GM19035 (cell line): Measurements from ENCODE around the gene NFILZ.

Source experiments
- ATAC-seq: cut with Tn5 transposase; IDR thresholded peaks from one replicate; pipeline ENCODE4 v1.9.1; 2021; ENCODE audit not compliant: unreplicated experiment

The NFILZ gene

DNA sequence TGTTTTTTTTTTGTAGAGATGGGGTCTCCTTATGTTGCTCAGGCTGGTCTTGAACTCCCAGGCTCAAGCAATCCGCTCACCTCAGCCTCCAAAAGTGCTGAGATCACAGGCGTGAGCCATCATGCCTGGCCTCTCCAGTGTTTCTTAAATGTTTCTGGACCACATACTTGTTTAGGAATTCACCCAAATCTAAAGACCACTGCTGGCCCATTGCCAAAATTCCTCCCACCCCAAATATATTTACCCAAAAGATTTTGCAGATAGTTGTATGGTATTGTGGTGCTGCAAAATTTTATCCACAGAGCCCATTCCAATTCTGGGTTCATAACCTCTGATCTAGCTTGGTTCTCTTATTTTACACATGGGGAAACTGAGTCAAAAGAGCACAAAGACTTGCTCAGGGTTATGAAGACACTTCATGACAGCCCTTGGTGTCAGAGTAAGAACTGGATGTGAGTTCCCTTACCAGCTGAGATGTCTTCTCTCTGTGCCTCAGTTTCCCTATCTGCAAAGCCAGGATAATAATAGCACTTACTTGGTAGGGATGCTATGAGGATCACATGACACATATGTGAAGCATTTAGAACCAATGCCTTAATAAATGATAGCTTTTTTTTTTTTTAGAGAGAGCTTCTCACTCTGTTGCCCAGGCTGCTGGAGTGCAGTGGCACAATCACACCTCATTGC lies 10.9 kb downstream of the NFILZ start:
- ATAC-seq = no peak

DNA sequence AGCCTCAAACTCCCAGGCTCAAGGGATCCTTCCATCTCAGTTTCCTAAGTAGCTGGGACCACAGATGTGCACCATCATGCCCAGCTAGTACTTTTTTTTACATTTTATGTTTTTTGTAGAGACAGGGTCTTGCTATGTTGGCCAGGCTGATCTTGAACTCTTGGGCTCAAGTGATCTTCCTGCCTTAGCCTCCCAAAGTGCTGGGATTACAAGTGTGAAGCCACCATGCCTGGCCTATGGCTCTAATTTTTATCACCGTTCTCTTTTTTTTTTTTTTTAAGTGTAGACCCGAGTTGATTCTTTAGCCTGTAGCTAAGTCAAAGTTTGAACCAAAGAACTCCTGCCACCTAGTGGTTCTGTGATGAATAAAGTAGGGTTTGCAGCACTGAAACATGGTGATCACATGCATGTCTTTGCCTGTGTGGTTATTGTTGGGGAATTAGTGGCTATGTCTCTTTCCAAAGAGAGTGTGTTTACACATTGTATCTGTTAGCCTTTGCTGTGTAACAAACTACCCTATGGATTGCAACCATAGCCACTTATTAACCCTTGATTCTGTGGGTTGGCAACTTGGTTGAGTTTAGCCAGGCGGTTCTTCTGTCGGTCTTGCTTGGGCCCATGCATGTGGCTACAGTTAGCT lies 11.6 kb downstream of the NFILZ start:
- no peak for ATAC-seq

DNA sequence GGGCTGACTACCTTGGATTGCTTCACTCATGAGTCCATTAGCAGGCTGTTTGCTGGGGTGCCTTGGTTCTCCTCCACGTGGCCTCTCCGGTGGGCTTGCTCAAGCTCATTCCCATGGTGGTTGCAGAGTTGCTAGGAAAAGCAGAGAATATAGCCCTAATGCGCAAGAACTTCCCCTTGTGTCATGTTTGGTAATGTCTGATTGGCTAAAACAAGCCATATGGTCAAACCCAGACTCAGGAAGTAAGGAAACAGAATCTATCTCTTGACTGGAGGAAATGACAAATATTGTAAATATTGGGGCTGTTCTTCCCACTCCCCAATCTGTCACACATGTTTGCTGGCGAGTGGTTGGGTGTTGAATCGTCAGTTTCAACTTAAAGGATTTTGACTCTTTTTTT lies 12.1 kb downstream of the NFILZ start:
- no peak for ATAC-seq

DNA sequence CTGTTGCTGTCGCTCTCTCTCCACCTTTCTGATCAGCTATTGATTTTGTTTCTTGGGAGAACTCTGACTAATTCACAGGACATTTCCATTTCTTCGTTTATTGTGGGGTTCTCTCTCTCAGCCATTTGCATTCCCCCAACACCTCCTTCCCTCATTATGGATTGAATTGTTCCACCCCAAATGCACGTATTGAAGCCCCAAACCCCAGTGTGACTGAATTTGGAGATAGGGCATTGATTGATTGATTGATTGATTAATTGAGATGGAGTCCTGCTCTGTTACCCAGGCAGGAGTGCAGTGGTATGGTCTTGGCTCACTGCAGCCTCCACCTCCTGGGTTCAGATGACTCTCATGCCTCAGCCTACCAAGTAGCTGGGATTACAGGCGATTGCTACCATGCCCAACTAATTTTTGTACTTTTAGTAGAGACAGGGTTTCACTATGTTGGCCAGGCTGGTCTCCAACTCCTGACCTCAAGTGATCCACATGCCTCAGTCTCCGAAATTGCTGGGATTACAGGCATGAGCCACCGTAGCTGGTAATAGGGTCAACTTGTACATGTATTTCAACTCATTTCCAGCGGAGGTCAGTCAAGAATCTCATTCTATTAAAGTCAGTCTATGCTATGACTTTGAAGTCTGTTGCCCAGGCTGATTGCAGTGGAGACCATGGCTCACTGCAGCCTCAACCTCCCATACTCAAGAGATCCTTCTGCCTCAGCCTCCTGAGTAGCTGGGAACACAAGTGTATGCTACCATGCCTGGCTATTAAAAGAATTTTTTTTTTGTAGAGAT lies 13.6 kb downstream of the NFILZ start:
- ATAC-seq = no peak

DNA sequence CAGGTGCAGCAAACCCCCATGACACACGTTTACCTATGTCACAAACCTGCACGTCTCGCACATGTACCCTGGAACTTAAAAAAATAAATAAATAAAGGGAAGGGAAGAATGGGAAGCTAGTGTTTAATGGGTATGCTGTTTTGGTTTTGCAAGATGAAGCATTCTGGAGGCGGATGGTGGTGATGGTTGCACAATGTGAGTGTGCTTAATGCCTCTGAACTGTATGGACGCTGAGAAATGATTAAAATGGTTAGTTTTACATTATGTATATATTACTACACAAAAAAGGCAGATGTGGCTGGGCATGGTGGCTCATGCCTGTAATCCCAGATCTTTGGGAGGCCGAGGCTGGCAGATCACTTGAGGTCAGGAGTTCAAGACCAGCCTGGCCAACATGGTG lies 17.8 kb downstream of the NFILZ start:
- no peak for ATAC-seq

DNA sequence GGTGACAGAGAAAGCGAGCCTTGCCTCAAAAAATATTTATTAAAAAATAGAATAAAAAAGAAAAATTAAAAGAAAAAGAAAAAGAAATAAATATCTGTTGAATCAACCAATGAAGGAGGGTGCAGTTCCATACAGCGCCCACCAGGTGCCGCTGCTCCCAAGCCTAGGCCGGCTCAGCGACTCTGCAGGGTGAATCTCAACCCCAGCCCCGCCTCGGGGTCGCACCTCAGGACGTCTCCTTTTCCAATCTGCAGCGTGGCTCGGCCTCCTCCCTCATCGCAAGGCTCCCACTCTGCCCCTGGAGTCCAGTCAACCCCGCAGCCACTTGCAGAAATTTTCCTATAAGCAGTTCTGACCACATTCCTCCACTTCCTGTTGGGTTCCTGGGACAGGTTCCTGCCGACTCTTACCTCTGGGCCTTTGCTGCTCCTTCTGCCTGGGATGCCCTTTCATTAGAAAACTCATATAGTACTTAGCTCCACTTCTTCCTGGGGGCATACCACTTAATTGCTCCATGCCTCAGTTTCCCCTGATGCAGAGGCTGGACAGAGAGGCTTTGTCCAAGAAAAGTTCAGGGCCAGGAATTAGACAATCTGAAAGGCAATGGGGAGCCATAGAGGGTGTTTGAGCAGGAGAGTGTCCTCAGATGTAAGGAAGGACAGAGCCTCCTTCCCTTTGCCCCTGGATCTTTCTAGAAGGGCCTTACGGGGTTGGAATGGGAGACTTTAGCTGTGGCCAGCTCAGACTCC lies 24.3 kb downstream of the NFILZ start:
- no peak for ATAC-seq

DNA sequence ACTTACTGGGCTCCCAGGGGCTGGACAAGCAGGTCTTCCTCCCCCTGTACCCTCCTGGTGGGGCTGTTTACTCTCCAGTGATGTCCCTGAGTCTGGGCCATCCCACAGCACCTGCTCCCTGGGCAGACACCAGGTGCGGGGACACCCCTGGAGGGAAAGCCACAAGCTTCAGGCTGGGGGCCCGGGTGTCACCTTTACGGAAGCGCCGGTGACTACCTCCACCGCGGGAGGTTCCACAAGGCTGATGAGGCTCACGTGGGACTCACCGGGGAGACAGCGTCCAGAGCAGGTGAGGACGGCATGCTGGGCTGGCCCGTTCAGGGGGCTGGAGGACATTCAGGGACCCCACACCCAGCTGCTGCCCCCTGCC lies 24.9 kb downstream of the NFILZ start:
- no peak for ATAC-seq

DNA sequence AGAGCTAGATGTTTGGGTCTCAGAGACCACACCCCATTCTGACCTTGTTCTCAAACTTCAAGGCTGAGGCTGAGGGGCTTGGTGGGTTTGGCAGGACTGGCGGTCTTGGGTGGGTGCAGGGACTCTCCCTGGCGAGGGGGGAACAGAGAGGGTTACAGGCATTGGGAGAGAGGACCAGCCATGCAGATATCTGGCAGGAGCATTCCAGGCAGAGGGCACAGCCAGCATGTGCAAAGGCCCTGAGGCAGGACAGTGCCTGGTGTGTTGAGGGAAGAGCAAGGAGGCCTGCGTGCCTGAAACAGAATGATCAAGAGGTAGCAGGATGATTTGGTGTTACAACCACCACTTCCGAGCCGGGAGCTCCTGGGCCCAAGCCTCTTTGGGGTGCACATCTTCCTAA lies 27.4 kb downstream of the NFILZ start:
- ATAC-seq = no peak

DNA sequence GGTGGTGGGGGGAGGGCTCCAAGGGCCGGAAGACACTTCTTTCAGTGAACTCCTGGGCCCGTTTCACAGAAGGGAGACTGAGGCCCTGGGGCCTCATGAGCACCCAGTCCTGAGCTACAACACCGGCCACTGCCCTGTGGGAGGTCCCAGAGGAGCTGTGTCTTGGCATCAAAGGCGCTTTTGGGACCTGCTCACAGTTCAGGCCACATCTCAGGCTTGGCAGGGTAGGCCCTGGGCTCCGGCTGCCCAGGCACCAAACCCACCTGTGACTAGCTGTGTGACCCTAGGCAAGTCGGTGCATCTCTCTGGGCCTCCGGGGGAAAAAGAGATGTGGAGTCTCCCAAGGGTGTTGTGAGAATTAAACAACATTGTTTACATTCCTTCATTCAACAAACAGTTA lies 29.5 kb downstream of the NFILZ start:
- ATAC-seq = no peak

DNA sequence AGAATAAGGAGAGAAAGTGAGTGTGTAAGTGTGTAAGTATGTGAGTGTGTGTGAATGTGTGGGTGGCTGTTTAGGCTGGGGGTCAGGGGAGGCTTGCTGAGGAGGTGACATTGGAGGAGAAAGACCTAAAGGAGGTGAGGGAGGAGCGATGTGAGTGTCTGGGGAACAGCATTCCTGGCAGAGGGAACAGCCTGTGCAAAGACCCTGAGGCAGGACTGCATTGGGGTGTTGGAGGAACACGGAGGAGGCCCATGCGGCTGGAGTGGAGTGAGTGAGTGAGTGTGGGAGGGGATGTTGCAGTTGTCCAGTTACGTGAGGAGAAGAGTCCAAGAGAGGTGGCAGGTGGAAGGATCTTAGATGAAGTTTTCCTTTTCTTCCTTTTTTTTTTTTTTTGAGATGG lies 31.8 kb downstream of the NFILZ start:
- no peak for ATAC-seq

DNA sequence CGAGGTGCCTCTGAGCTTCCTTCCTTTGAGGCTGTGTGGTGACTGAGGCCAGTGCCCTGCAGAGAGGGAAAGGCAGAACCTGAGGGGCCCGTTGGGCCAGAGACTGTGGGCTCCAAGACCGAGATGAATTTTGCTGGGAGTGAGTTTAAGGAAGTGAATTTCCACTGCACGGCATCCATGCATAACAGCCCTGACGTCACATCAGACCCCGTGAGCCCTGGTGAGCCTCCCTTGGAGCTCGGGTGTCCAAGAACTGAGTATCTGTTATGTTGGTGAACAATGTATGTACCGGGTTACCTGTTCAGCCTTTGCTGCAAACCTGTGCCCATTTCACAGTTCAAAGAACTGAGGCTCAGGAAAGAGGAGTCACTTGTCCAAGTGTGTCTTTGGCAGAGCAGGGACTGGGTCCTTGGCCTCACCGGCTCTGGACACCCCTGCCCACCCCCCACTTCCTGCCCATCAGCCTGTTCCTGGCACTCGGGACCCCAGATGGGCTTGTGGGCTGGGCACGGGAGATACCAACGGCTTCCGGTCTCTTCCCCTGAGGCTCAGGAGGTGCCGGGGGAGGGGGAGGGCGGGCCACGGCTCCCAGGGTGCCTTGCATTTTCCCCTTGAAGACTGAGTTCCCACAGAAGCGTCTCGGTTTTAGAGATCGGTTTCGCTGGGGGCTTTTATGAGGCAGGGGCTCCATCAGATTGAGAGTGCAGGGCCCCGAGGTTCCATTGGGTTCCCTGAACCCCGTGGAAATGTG lies 33.7 kb downstream of the NFILZ start:
- no peak for ATAC-seq

DNA sequence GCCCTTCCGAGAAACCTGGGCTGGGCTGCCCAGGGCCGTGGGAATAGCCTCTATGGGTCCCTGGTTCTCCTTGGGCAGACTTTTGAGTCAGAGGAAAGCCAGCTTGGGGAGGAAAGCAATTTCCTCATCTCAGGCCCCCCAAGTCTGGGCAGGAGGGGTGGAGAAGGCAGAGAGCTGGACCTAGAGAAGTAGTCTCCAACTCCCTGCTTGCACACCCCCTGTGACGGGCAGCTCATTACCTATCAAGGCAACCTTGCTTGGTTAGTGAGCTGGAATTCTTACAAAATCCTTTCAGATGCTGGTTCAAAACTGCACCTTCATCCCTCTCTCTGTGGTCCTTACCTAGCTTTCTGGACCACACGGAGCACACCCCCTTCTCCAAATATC lies 34.2 kb downstream of the NFILZ start:
- ATAC-seq = no peak

DNA sequence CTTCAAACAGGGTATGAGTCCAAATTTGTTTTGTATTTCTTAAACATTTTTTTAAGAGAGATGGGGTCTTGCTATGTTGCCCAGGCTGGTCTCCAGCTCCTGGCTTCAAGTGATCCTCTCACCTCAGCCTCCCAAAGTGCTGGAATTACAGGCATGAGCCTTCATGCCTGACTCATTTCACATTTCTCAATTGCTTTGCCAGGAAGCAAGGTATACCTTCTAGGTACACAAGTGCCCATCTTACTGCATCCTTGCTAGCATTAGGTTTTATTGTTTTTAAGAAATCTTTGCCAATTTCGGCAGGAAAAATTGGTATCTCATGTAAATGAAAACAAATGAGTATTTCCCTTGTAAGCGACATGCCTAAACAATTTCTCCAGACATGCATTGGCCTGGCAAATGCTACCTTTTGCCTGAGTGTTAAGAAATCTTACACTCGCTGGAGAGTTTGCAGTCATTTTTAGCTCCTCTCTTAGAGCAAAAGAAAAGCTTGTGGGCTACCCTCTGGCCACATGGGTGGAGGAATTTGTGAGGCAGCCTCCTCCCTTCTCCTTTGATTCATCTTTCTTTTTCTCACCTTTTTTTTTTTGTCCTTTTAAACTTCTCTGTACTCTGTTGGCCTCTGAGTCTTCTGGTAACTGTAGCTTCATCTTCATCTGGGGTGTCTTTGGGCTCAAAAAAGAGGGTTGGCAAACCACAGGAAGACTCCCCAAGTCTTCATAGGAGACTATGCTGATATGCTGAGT lies 35.2 kb downstream of the NFILZ start:
- no peak for ATAC-seq

DNA sequence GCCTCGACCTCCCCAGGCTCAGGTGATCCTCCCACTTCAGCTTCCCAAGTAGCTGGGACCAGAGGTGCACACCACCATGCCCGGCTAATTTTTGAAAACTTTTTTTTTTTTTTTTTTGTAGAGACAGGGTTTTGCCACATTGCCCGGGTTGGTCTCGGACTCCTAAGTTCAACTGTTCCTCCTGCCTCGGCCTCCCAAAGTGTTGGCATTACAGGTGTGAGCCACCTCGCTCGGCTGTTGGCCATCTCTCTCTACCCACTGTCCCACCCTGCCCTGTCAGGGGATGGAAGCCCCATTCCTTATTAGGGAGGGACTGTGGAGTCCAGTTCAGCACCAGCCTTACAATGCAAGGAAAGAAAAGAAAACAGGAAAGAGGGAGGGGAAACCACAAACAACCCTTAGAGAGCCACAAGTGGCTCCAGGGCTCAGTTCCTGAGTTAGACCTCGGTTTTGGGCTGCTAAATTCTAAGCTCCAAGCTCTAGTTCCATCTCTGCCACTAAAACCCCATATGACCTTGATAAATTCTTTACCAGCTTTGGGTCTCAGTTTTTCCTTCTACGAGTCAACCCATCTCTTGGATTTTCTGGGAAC lies 36.5 kb downstream of the NFILZ start:
- ATAC-seq = no peak

DNA sequence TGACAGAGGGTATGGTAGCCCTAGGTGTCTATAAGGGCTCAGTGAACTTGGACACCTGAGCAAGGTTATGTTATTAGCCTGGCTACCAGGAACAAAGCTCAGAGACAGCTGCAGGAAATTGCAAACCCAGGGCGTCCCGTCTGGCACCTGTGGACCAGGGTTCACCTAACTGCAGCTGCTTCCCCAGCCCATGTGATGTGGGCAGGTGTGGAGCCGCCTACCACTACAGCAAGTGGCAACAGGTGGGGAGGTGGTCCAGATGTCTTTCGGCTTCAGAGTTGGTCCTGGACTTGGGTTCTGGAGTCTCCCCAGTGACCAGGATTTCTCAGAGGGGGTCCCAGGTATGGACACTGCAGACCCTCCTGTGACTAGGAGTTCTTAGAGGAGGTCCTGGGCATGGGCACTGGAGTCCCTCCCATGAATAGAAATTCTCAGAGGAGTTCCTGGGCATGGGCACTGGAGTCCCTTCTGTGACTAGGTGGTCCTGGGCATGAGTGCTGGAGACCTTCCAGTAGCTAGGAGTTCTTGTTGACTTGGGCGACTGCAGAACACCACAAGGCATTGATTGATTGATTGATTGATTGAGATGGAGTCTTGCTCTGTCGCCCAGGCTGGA lies 43.0 kb downstream of the NFILZ start:
- no peak for ATAC-seq

DNA sequence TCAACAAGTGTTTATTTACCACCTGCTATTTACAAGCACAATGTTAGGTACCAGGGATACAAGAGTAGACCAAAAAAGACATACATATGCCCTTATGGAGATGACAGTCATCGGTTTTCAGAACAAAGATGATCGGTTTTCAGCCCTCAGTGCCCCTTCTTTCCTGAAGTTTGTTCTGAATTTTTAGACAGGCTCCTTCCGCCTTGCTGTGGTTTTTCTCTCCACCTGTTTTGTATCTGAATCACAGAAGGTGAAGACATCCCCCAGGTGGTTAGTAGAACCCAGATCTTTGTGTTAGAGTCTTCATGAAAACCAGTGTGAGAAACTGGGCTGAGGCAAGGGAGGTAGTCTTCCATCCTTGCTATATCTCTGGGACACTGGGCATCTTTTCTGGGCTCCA lies 44.6 kb downstream of the NFILZ start:
- no peak for ATAC-seq

DNA sequence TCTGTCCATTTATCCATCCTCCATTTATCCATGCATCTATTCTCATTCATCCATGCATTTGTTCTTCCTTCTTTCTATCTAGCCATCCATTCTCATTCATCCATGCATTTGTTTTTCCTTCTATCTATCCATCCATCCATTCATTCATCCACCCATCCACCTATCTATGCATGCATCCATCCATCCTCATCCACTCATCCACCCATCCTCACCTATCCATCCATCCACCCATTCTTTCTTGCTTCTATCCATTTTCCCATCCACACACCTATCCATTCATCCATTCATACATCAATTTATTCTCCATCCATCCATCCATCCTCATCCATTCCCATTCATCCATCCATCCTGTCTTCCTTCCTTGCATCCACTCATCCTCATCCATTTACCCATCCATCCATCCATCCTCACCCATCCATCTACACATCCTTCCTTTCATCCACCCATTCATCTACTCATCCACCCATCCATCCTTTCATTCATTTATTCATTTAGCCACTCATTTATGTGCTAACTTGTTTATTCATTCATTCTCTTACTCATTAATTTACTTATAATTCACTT lies 47.9 kb downstream of the NFILZ start:
- ATAC-seq = no peak
